ENCODE results near the gene FLNB. TPM values are rescaled to one million over a fixed set of nuclear protein-coding genes. Genes with fewer than 3 reads are reported as not detected.

FLNB gene
- total RNA-seq, 4 donors from 2014 or later = 265 to 345 (median 277) TPM

DNA sequence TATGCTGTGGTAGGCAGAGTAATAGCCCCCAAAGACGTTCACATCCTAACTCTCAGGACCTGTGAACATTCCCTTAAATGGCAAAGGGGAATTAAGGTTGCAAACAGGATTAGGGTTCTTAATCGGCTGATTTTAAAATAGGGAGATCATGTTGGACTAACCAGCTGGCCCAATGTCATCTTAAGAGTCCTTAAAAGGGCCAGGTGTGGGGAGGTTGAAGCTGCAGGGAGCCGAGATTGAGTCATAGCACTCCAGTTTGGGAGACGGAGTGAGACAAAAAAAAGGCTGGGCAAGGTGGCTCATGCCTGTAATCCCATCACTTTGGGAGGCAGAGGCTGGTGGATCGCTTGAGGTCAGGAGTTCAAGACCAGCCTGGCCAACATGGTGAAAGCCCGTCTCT lies 1.6 kb upstream of the FLNB start:
- H3K27me3 ChIP-seq = no peaks in the 10 kb centered on the region
- H3K9me3 ChIP-seq = no peaks in the 10 kb centered on the region
- DNase-seq (ENCODE audit: low spot score in 2 of 2) = no peak
- no peak for TF ChIP-seq POLR2A (IDR thresholded peaks at IDR 0.05)
- no peak for TF ChIP-seq CTCF (IDR thresholded peaks at IDR 0.05)
- no peak for TF ChIP-seq EP300 (IDR thresholded peaks at IDR 0.05)
- 77 to 87% methylated on average over 6 of the region's 6 CpGs for WGBS, 2 donors
- peaks cover 0 to 30% (median 21%) of the 10 kb centered on the region in 4 donors for H3K4me1 ChIP-seq
- no peak overlapping the region for H3K4me3 ChIP-seq
- no peak overlapping the region for H3K27ac ChIP-seq
- no peaks in the 10 kb centered on the region for H3K36me3 ChIP-seq

- Histone ChIP-seq H3K4me3 (peak overlapping the region; percentile 69 to 100 (median 78)), H3K27me3 (no peaks in the 10 kb centered on the region), H3K36me3 (no peaks in the 10 kb centered on the region), H3K4me1 (peaks cover 0 to 48% (median 34%) of the 10 kb centered on the region in 4 donors), H3K9me3 (no peaks in the 10 kb centered on the region), H3K27ac (peak overlapping the region; percentile 54 to 91 (median 82))
- WGBS, 2 donors = 10 to 36% methylated on average over 10 to 33 of the region's 33 CpGs
- no peak for DNase-seq (ENCODE audit: low spot score in 2 of 2)
- TF ChIP-seq POLR2A (IDR thresholded peaks at IDR 0.05) = no peak
- TF ChIP-seq CTCF (IDR thresholded peaks at IDR 0.05) = no peak
- no peak for TF ChIP-seq EP300 (IDR thresholded peaks at IDR 0.05)
Observed at GRCh38 chr3:58009026-58009748, 965 bp downstream of the FLNB start.

DNA sequence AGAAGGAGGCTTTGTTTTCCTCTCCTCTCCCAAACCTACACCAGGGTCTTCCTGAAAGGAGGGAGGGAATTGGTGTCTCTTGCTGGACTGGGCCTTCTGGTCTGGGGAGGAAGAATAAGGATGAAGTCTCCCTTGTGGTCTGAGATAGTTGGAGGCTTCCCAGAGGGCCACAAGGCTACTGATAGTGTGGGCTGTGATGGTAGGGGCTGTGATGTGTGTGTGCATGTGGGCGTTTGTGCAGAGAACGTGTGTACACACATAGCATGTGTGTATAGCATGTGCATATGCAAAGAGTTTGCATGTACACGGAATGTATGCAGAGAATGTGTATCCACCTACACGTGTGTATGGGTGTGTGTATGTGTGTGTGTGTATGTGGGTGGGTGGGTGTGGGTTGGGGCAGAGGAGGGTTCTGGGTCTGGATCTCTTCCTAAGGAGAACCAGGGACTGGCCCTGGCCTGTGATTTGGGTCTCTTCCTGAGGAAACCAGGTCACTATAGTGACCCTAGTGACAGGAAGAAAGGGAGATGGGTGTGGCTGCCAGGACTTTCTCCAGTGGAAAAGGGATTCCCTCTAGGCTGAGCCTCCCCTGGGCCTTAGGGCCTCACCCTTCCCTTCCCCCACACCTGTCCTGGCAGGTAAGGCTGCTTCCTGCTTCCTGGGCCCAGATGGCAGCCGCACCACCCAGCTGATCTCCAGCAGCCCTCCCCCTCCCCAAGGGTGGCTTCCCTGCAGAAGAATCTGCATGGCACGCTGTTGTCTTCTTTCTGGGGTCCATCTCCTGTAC lies 1.7 kb downstream of the FLNB start:
- Histone ChIP-seq H3K4me1 (peaks cover 0 to 55% (median 37%) of the 10 kb centered on the region in 4 donors), H3K27me3 (no peaks in the 10 kb centered on the region), H3K27ac (peak overlapping the region; percentile 54 to 91 (median 82)), H3K36me3 (no peaks in the 10 kb centered on the region), H3K9me3 (no peaks in the 10 kb centered on the region), H3K4me3 (peak overlapping the region; percentile 69 to 100 (median 78))
- no peak for DNase-seq (ENCODE audit: low spot score in 2 of 2)
- TF ChIP-seq EP300 (IDR thresholded peaks at IDR 0.05) (no peak), CTCF (IDR thresholded peaks at IDR 0.05) (no peak), POLR2A (IDR thresholded peaks at IDR 0.05) (no peak)
- 36 to 41% methylated on average over 6 of the region's 6 CpGs for WGBS, 2 donors

GRCh38 chr3:58010562-58010961 lies 2.3 kb downstream of the FLNB start:
- Histone ChIP-seq H3K27me3 (no peaks in the 10 kb centered on the region), H3K4me3 (peak overlapping the region; percentile 69 to 100 (median 78)), H3K36me3 (no peaks in the 10 kb centered on the region), H3K9me3 (no peaks in the 10 kb centered on the region), H3K4me1 (peaks cover 0 to 61% (median 37%) of the 10 kb centered on the region in 4 donors), H3K27ac (peak overlapping the region; percentile 54 to 91 (median 82))
- no peak for DNase-seq (ENCODE audit: low spot score in 2 of 2)
- TF ChIP-seq EP300 (IDR thresholded peaks at IDR 0.05) (no peak), CTCF (IDR thresholded peaks at IDR 0.05) (no peak), POLR2A (IDR thresholded peaks at IDR 0.05) (no peak)
- WGBS, 2 donors = 43 to 49% methylated on average over 5 of the region's 5 CpGs

GRCh38 chr3:58011580-58011979 lies 3.4 kb downstream of the FLNB start:
- Histone ChIP-seq H3K9me3 (no peaks in the 10 kb centered on the region), H3K27ac (peak overlapping the region in 3 of 4 donors; percentile 79 to 91 (median 85)), H3K4me1 (peaks cover 0 to 67% (median 37%) of the 10 kb centered on the region in 4 donors), H3K27me3 (no peaks in the 10 kb centered on the region), H3K4me3 (peak overlapping the region in 3 of 4 donors; percentile 69 to 100 (median 83)), H3K36me3 (no peaks in the 10 kb centered on the region)
- 64 to 80% methylated on average over 3 of the region's 3 CpGs for WGBS, 2 donors
- no peak for DNase-seq (ENCODE audit: low spot score in 2 of 2)
- TF ChIP-seq POLR2A (IDR thresholded peaks at IDR 0.05) = no peak
- TF ChIP-seq EP300 (IDR thresholded peaks at IDR 0.05) = no peak
- TF ChIP-seq CTCF (IDR thresholded peaks at IDR 0.05) = no peak
